UCSD-AML1 (cell line): ENCODE data around the gene UBE2E1.
"Not testable (repeated sequence)": the region's sequence is repeated elsewhere in the genome, so short reads cannot be mapped to it uniquely, and the experiment has no call there.

Experiments used
- DNase-seq: peaks from one replicate; lab custom pipeline; 2025; ENCODE audit not compliant: unreplicated experiment; lab: John Stamatoyannopoulos, UW

UBE2E1 gene

GRCh38 chr3:23877329-23877980, 71.7 kb downstream of the UBE2E1 start:
- no peak for DNase-seq

- DNase-seq: no peak
Measured at GRCh38 chr3:23879485-23879884, 73.7 kb downstream of the UBE2E1 start.

- no peak for DNase-seq
Measured at GRCh38 chr3:23880703-23881339, 75.1 kb downstream of the UBE2E1 start.

GRCh38 chr3:23881993-23882392, 76.2 kb downstream of the UBE2E1 start:
- DNase-seq: not testable (repeated sequence)

GRCh38 chr3:23882487-23882918, 76.7 kb downstream of the UBE2E1 start:
- no peak for DNase-seq

GRCh38 chr3:23884481-23884880, 78.7 kb downstream of the UBE2E1 start:
- no peak for DNase-seq

GRCh38 chr3:23885210-23885609, 79.5 kb downstream of the UBE2E1 start:
- DNase-seq: no peak

- no peak for DNase-seq
Measured at GRCh38 chr3:23886311-23886710, 80.6 kb downstream of the UBE2E1 start.

GRCh38 chr3:23888617-23889228, 83.0 kb downstream of the UBE2E1 start:
- DNase-seq: no peak

GRCh38 chr3:23889386-23889785, 83.6 kb downstream of the UBE2E1 start:
- no peak for DNase-seq

- no peak for DNase-seq
Measured at GRCh38 chr3:23889950-23890349, 84.2 kb downstream of the UBE2E1 start.

- DNase-seq: no peak
Measured at GRCh38 chr3:23894254-23895061, 88.7 kb downstream of the UBE2E1 start.

- DNase-seq: no peak
Measured at GRCh38 chr3:23895181-23895580, 89.4 kb downstream of the UBE2E1 start.

- DNase-seq: no peak
Measured at GRCh38 chr3:23900744-23901143, 95.0 kb downstream of the UBE2E1 start.

GRCh38 chr3:23904545-23904944, 98.8 kb downstream of the UBE2E1 start:
- DNase-seq: no peak

GRCh38 chr3:23909341-23909740, 103.6 kb downstream of the UBE2E1 start:
- no peak for DNase-seq

- DNase-seq: no peak
Measured at GRCh38 chr3:23911397-23911796, 105.6 kb downstream of the UBE2E1 start.

GRCh38 chr3:23912335-23912734, 106.6 kb downstream of the UBE2E1 start:
- DNase-seq: not testable (repeated sequence)

- DNase-seq: no peak
Measured at GRCh38 chr3:23913182-23913581, 107.4 kb downstream of the UBE2E1 start.

GRCh38 chr3:23913873-23914743, 108.4 kb downstream of the UBE2E1 start:
- no peak for DNase-seq
